Neuronal stem cell (in vitro differentiated cells): ENCODE data around the gene CFLAR.

Experiments used
- DNase-seq: peaks from one replicate; pipeline ENCODE4 v3.0.0-alpha.2; 2013; ENCODE audit warnings: low spot score
- H2AFZ ChIP-seq: one replicate; pipeline ENCODE4 v1.6.1; 2013; ENCODE audit warnings: mild to moderate bottlenecking, low read length, inconsistent platforms
- H2AK5ac ChIP-seq: 2 replicates; pipeline ENCODE4 v1.6.1; 2013; ENCODE audit warnings: low read depth, mild to moderate bottlenecking, inconsistent platforms, low read length, moderate library complexity, mixed read lengths
- H2BK120ac ChIP-seq: 2 replicates; pipeline ENCODE4 v1.6.1; 2013; ENCODE audit warnings: low read depth, mild to moderate bottlenecking, inconsistent platforms, low read length, moderate library complexity, mixed read lengths
- H2BK12ac ChIP-seq: one replicate; pipeline ENCODE4 v1.6.1; 2013; ENCODE audit warnings: low read length, inconsistent platforms
- H2BK15ac ChIP-seq: 2 replicates; pipeline ENCODE4 v1.6.1; 2013; ENCODE audit warnings: mild to moderate bottlenecking, low read length, inconsistent platforms, mixed read lengths
- H2BK5ac ChIP-seq: one replicate; pipeline ENCODE4 v1.6.1; 2013; ENCODE audit warnings: inconsistent platforms, mild to moderate bottlenecking, low read length, moderate library complexity
- H3K14ac ChIP-seq: one replicate; pipeline ENCODE4 v1.6.1; 2013; ENCODE audit warnings: low read length, inconsistent platforms
- H3K18ac ChIP-seq: 2 replicates; pipeline ENCODE4 v1.6.1; 2013; ENCODE audit warnings: low read length, inconsistent platforms
- H3K23ac ChIP-seq: 2 replicates; pipeline ENCODE4 v1.6.1; 2013; ENCODE audit warnings: low read depth, mild to moderate bottlenecking, mixed read lengths, low read length, inconsistent platforms; ENCODE audit not compliant: poor library complexity
- H3K27ac ChIP-seq: replicated peaks from 3 replicates; pipeline ENCODE4 v1.5.1; 2013; ENCODE audit warnings: low read length, inconsistent platforms
- H3K27me3 ChIP-seq, 3 experiments: 2 replicates each; pipeline ENCODE4 v1.6.1; 2013; ENCODE audit warnings: low read length in 3 of 3, mild to moderate bottlenecking in 2 of 3, inconsistent platforms in 1 of 3, low read depth in 1 of 3, mixed read lengths in 1 of 3, moderate library complexity in 1 of 3; ENCODE audit not compliant: control insufficient read depth in 3 of 3, insufficient read depth in 3 of 3
- H3K36me3 ChIP-seq, 2 donors: replicated peaks in 1 of 2; 2 replicates each; pipeline ENCODE4 v1.6.1; 2013; ENCODE audit warnings: low read length in 2 of 2; ENCODE audit not compliant: control insufficient read depth in 2 of 2, insufficient read depth in 2 of 2
- H3K4ac ChIP-seq: 2 replicates; pipeline ENCODE4 v1.6.1; 2013; ENCODE audit warnings: inconsistent platforms, mild to moderate bottlenecking, low read length, moderate library complexity
- H3K4me1 ChIP-seq, 2 donors: 1 replicate in 1 of 2; 2 replicates in 1 of 2; pipeline ENCODE4 v1.6.1; 2013; ENCODE audit warnings: low read length in 2 of 2, low read depth in 1 of 2; ENCODE audit not compliant: control insufficient read depth in 2 of 2, insufficient read depth in 1 of 2
- H3K4me2 ChIP-seq: one replicate; pipeline ENCODE4 v1.6.1; 2013; ENCODE audit warnings: mild to moderate bottlenecking, low read length, inconsistent platforms; ENCODE audit not compliant: insufficient read depth, poor library complexity, severe bottlenecking
- H3K4me3 ChIP-seq, 2 donors: 2 replicates each; pipeline ENCODE4 v1.5.1; 2013; ENCODE audit warnings: low read length in 2 of 2, mild to moderate bottlenecking in 2 of 2, inconsistent platforms in 1 of 2, moderate library complexity in 1 of 2
- H3K79me1 ChIP-seq: one replicate; pipeline ENCODE4 v1.6.1; 2013; ENCODE audit warnings: low read depth, mild to moderate bottlenecking, inconsistent platforms, low read length, moderate library complexity
- H3K9ac ChIP-seq: one replicate; pipeline ENCODE4 v1.6.1; 2013; ENCODE audit warnings: mild to moderate bottlenecking, low read depth, low read length, inconsistent platforms; ENCODE audit not compliant: poor library complexity
- H3K9me3 ChIP-seq, 2 donors: replicated peaks in 1 of 2; 2 replicates each; pipeline versions ENCODE3 to v1.6.1; 2013; ENCODE audit warnings: low read length in 2 of 2, mild to moderate bottlenecking in 2 of 2, inconsistent platforms in 1 of 2, low read depth in 1 of 2, mixed read lengths in 1 of 2, moderate library complexity in 1 of 2; ENCODE audit not compliant: control insufficient read depth in 2 of 2, insufficient read depth in 1 of 2
- H4K8ac ChIP-seq: one replicate; pipeline ENCODE4 v1.6.1; 2013; ENCODE audit warnings: low read depth, mild to moderate bottlenecking, inconsistent platforms, low read length, moderate library complexity
- H4K91ac ChIP-seq: one replicate; pipeline ENCODE4 v1.6.1; 2013; ENCODE audit warnings: low read length, low read depth, mild to moderate bottlenecking, inconsistent platforms; ENCODE audit not compliant: poor library complexity
- WGBS, 2 donors: extraction: QIAGEN DNeasy Blood & Tissue Kit; methylation state at CpG; one replicate each; pipeline ENCODE4 v1.1.7; 2013; ENCODE audit warnings: missing lambda C conversion rate in 2 of 2, mixed read lengths in 1 of 2; ENCODE audit not compliant: insufficient read length in 2 of 2, insufficient replicate concordance in 1 of 2; ENCODE audit errors: extremely low coverage in 2 of 2; 5-methylcytosine and 5-hydroxymethylcytosine counted together

Gene CFLAR

DNA sequence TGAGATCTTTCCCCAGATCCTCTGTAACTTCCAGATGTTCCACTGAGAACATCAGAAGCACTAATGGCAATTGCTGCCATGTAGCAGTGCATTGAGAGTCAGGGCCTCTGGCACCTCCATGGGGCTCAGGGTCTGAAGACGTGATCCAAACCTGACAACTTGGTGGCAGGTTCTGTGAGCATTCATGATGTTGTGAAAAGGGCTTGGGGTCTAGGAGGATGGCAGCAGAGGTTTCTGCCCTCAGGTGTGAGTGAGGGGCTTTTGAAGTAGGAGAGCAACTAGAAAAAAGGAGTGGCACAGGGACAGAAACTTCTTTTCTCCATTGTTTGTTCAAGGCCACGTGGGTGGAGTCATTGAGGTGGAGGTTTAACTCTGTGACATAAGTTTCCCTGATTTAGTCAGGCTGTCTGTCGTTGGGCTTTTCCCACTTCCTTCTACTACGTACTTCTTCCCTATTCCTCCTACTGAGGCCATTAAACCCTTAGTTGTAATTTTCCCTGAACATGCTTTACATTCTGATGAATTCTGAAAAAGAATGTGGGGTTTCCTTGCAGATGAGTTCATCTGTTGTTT is 13.1 kb downstream of the CFLAR start:
- no peak overlapping the region for H3K4ac ChIP-seq
- H4K8ac ChIP-seq, result no peak overlapping the region
- H3K27ac ChIP-seq, result no peak overlapping the region
- H2BK5ac ChIP-seq, result no peak overlapping the region
- H3K4me3 ChIP-seq, result no peak overlapping the region
- H4K91ac ChIP-seq, result no peak overlapping the region
- no peak overlapping the region for H3K4me2 ChIP-seq
- no CpG with 5 or more reads among the region's 4 CpGs for WGBS, 2 donors
- H3K18ac ChIP-seq, result no peak overlapping the region
- H2AFZ ChIP-seq, result no peak overlapping the region
- H2BK12ac ChIP-seq, result no peak overlapping the region
- no peaks in the 10 kb centered on the region for H3K9me3 ChIP-seq
- no peak overlapping the region for H2BK120ac ChIP-seq
- no peaks in the 10 kb centered on the region for H3K36me3 ChIP-seq
- H3K23ac ChIP-seq, result no peak overlapping the region
- H3K14ac ChIP-seq, result no peak overlapping the region
- H2BK15ac ChIP-seq, result no peak overlapping the region
- DNase-seq, result no peak
- H2AK5ac ChIP-seq, result no peak overlapping the region
- H3K9ac ChIP-seq, result no peak overlapping the region
- H3K4me1 ChIP-seq, result peaks cover 0 to 3% of the 10 kb centered on the region in 2 donors
- H3K79me1 ChIP-seq, result no peaks in the 10 kb centered on the region
- no peaks in the 10 kb centered on the region for H3K27me3 ChIP-seq

DNA sequence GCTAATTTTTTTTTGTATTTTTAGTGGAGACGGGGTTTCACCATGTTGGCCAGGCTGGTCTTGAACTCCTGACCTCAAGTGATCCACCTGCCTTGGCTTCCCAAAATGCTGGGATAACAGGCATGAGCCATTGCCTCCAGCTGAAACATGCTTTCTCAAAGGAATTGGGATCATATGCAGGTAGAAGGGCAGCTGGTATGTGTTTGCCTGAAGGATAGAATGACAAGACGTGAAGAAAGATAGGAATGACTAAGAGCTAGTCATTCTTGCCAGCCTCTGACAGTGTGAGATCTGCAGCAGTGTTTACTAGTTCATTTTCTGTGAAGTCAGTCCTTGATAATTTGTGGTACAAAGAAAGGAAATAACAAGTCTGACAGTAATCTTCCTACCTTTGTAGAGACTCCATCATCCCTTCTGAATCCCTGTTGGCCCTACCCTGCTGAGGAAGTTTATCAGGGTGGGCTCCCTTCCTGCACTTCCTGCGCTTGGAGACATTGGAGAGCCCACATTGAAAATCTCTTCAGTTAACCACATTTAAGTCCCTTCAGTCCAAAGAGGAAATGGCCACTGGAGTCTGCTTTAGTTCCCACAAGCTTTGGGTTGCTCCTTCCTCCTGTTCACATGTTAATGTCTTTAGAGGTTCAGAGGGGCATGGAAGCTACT is 14.7 kb downstream of the CFLAR start:
- no peak overlapping the region for H3K18ac ChIP-seq

DNA sequence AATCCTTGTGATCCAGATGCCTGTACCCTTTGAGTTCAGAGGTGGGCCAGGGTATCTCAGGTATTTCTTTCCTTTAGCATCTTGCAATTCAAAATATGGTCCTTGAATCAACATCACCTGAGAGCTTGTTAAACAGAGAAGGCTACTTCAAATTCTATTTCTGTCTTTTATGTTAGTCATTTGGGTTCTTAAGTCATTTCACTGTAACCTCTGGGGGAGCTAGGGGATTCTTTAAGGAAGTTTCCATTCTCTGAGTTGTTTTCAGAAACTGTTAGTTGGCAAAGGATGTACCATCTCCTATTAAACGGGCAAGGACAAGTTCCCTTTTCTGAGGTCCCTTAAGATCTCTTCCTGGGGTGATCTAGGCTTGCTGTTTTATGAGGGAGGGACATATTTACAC is 16.6 kb downstream of the CFLAR start:
- no peaks in the 10 kb centered on the region for H3K36me3 ChIP-seq
- H3K4me2 ChIP-seq, result no peak overlapping the region
- no peaks in the 10 kb centered on the region for H3K27me3 ChIP-seq
- no peak overlapping the region for H3K14ac ChIP-seq
- H3K9ac ChIP-seq, result no peak overlapping the region
- no peak overlapping the region for H2BK12ac ChIP-seq
- no peak overlapping the region for H4K91ac ChIP-seq
- no peak overlapping the region for H2BK15ac ChIP-seq
- DNase-seq, result no peak
- H3K4me3 ChIP-seq, result no peak overlapping the region
- no peak overlapping the region for H4K8ac ChIP-seq
- no peak overlapping the region for H3K18ac ChIP-seq
- H2AFZ ChIP-seq, result no peak overlapping the region
- peaks cover 0 to 3% of the 10 kb centered on the region in 2 donors for H3K4me1 ChIP-seq
- H2BK120ac ChIP-seq, result no peak overlapping the region
- no peak overlapping the region for H2AK5ac ChIP-seq
- H2BK5ac ChIP-seq, result no peak overlapping the region
- no CpG with 5 or more reads among the region's 1 CpG for WGBS, 2 donors
- H3K4ac ChIP-seq, result no peak overlapping the region
- H3K27ac ChIP-seq, result no peak overlapping the region
- no peaks in the 10 kb centered on the region for H3K79me1 ChIP-seq
- H3K23ac ChIP-seq, result no peak overlapping the region
- no peaks in the 10 kb centered on the region for H3K9me3 ChIP-seq

More for the DNA sequence above, 14.7 kb downstream of the CFLAR start:
- Histone ChIP-seq H3K4me1 (peaks cover 0 to 3% of the 10 kb centered on the region in 2 donors), H2BK12ac (no peak overlapping the region), H3K27me3 (no peaks in the 10 kb centered on the region), H2BK120ac (no peak overlapping the region), H2AFZ (no peak overlapping the region), H3K36me3 (no peaks in the 10 kb centered on the region), H3K4ac (no peak overlapping the region), H3K9ac (no peak overlapping the region), H2BK5ac (no peak overlapping the region), H3K27ac (no peak overlapping the region), H4K91ac (no peak overlapping the region), H2AK5ac (no peak overlapping the region), H3K4me3 (no peak overlapping the region), H2BK15ac (no peak overlapping the region), H3K79me1 (no peaks in the 10 kb centered on the region), H3K9me3 (no peaks in the 10 kb centered on the region), H3K23ac (no peak overlapping the region), H4K8ac (no peak overlapping the region), H3K14ac (no peak overlapping the region), H3K4me2 (no peak overlapping the region)
- WGBS, 2 donors, result no CpG with 5 or more reads among the region's 3 CpGs
- no peak for DNase-seq

DNA sequence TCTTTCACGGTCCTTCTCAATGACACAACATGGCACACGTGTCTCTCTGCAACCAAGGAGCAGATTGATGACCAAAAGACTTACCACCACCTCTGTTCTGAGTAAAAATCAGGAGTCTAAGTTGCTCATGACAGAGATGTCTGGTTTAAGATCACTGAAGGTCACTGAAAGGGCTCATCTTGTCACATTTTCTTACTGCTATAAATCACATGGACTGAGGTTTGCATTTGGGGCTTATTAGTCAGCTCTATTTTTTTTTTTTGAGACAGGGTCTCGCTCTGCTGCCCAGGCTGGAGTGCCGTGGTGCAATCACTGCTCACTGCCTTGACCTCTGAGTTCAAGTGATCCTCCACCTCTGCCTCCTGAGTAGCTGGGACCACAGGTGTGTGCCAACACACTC is 19.4 kb downstream of the CFLAR start:
- peaks cover 0 to 4% (median 0%) of the 10 kb centered on the region in 3 experiments for H3K27me3 ChIP-seq

More for the DNA sequence above, 19.4 kb downstream of the CFLAR start:
- Histone ChIP-seq H3K4me1 (peaks cover 0 to 2% of the 10 kb centered on the region in 2 donors), H3K9ac (no peak overlapping the region), H3K23ac (no peak overlapping the region), H2AFZ (no peak overlapping the region), H2BK5ac (no peak overlapping the region), H2BK12ac (no peak overlapping the region), H2AK5ac (no peak overlapping the region), H3K79me1 (no peaks in the 10 kb centered on the region), H2BK120ac (no peak overlapping the region), H4K91ac (no peak overlapping the region), H3K36me3 (peaks cover 3 to 8% of the 10 kb centered on the region in 2 donors), H3K9me3 (no peaks in the 10 kb centered on the region), H3K27ac (no peak overlapping the region), H4K8ac (no peak overlapping the region), H2BK15ac (no peak overlapping the region), H3K4me2 (no peak overlapping the region), H3K4ac (no peak overlapping the region), H3K4me3 (no peak overlapping the region), H3K14ac (no peak overlapping the region), H3K18ac (no peak overlapping the region)
- no CpG with 5 or more reads among the region's 4 CpGs for WGBS, 2 donors
- no peak for DNase-seq
